Stimulated activated CD8-positive, alpha-beta memory T cell treated with anti-CD3 and anti-CD28 coated beads, Interleukin-15, amount 100 ng/mL, for 24 hours (primary cell): Measurements from ENCODE around the gene GMCL1.
"Not testable (repeated sequence)": the region's sequence is repeated elsewhere in the genome, so short reads cannot be mapped to it uniquely, and the experiment has no call there.

Experiments used
- DNase-seq: peaks from one replicate; pipeline ENCODE4 v3.0.0-alpha.2; 2020; ENCODE audit warnings: low read depth

The GMCL1 gene

GRCh38 chr2:69829256-69830044 is at the start of gene GMCL1:
Gene GMCL1, plus strand, starts transcription at chr2:69829660. Its CDS starts 233 bp downstream, at chr2:69829893.
- peak; percentile 99 for DNase-seq

- DNase-seq = no peak
Measured at GRCh38 chr2:69780921-69781320, 48.5 kb upstream of the GMCL1 start.

- no peak for DNase-seq
Measured at GRCh38 chr2:69781321-69782248, 47.9 kb upstream of the GMCL1 start.

- DNase-seq = no peak
Measured at GRCh38 chr2:69784228-69784627, 45.2 kb upstream of the GMCL1 start.

GRCh38 chr2:69785358-69785757 is 44.1 kb upstream of the GMCL1 start:
- no peak for DNase-seq

- no peak for DNase-seq
Measured at GRCh38 chr2:69786052-69786560, 43.4 kb upstream of the GMCL1 start.

GRCh38 chr2:69789175-69789721 is 40.2 kb upstream of the GMCL1 start:
- DNase-seq = no peak

GRCh38 chr2:69789772-69790600 is 39.5 kb upstream of the GMCL1 start:
- DNase-seq = no peak

GRCh38 chr2:69790601-69790959 is 38.9 kb upstream of the GMCL1 start:
- no peak for DNase-seq

GRCh38 chr2:69791045-69791444 is 38.4 kb upstream of the GMCL1 start:
- no peak for DNase-seq

- DNase-seq = no peak
Measured at GRCh38 chr2:69796174-69796573, 33.3 kb upstream of the GMCL1 start.

- DNase-seq = no peak
Measured at GRCh38 chr2:69797235-69797634, 32.2 kb upstream of the GMCL1 start.

- no peak for DNase-seq
Measured at GRCh38 chr2:69797836-69798289, 31.6 kb upstream of the GMCL1 start.

GRCh38 chr2:69798290-69798908 is 31.1 kb upstream of the GMCL1 start:
- DNase-seq = no peak

- DNase-seq = no peak
Measured at GRCh38 chr2:69798909-69799526, 30.4 kb upstream of the GMCL1 start.

- no peak for DNase-seq
Measured at GRCh38 chr2:69801745-69802290, 27.6 kb upstream of the GMCL1 start.

- DNase-seq = not testable (repeated sequence)
Measured at GRCh38 chr2:69802781-69803367, 26.6 kb upstream of the GMCL1 start.

GRCh38 chr2:69804416-69804815 is 25.0 kb upstream of the GMCL1 start:
- no peak for DNase-seq

GRCh38 chr2:69805887-69806286 is 23.6 kb upstream of the GMCL1 start:
- no peak for DNase-seq
